K562 (cell line): ENCODE measurements around the gene COQ5. TPM values are rescaled to one million over a fixed set of nuclear protein-coding genes. Genes with fewer than 3 reads are reported as not detected.

ENCODE experiments used
- BCLAF1 ChIP-seq, 2 experiments: fragments of 450-650 bp in 1 of 2; IDR thresholded peaks; 2 replicates each; pipeline ENCODE4 v1.6.1; 2011 to 2017; ENCODE audit warnings: low read depth in 2 of 2, antibody characterized with exemption in 1 of 2, borderline replicate concordance in 1 of 2, low read length in 1 of 2, mild to moderate bottlenecking in 1 of 2, mixed read lengths in 1 of 2; ENCODE audit not compliant: control insufficient read depth in 1 of 2
- COPS2 ChIP-seq: fragments of 450-650 bp; conservative IDR thresholded peaks from 2 replicates; pipeline ENCODE4 v1.6.1; 2016; ENCODE audit warnings: mild to moderate bottlenecking, moderate library complexity
- CREB3L1 ChIP-seq: fragments of 450-650 bp; IDR thresholded peaks from 2 replicates; pipeline ENCODE4 v1.6.1; 2014; ENCODE audit warnings: low read depth, mild to moderate bottlenecking, moderate library complexity, borderline replicate concordance
- FOSL1 ChIP-seq: fragments of 200-800 bp; sonication (Bioruptor generic); conservative IDR thresholded peaks from 2 replicates; pipeline ENCODE4 v1.6.1; 2016; ENCODE audit warnings: missing genetic modification characterization, missing compliant biosample characterization
- HDAC2 ChIP-seq: fragments of 450-650 bp; IDR thresholded peaks from 2 replicates; pipeline ENCODE4 v1.6.1; 2016; ENCODE audit warnings: mild to moderate bottlenecking
- HMBOX1 ChIP-seq: sonication (generic); IDR thresholded peaks from 2 replicates; pipeline ENCODE4 v1.6.1; 2016
- KDM4B ChIP-seq, 2 experiments: fragments of 450-650 bp in 1 of 2; sonication (generic) in 1 of 2; IDR thresholded peaks; 2 replicates each; pipeline ENCODE4 v1.6.1; 2016 to 2017; ENCODE audit warnings: borderline replicate concordance in 2 of 2, antibody characterized with exemption in 1 of 2, low read depth in 1 of 2, mild to moderate bottlenecking in 1 of 2
- MCM3 ChIP-seq: fragments of 450-650 bp; IDR thresholded peaks from 2 replicates; pipeline ENCODE4 v1.6.1; 2016
- MEF2D ChIP-seq: conservative IDR thresholded peaks from 2 replicates; pipeline ENCODE4 v1.6.1; 2016; ENCODE audit warnings: low read depth, missing genetic modification characterization, missing compliant biosample characterization
- SP2 ChIP-seq: IDR thresholded peaks from 2 replicates; pipeline ENCODE4 v1.6.1; 2011; ENCODE audit warnings: mild to moderate bottlenecking, low read depth, low read length, moderate library complexity; ENCODE audit not compliant: poor library complexity, severe bottlenecking; ENCODE audit errors: extremely low read depth
- ZMIZ1 ChIP-seq, 2 experiments: fragments of 150-350 bp in 1 of 2; IDR thresholded peaks; 2 replicates each; pipeline ENCODE4 v1.6.1; 2012 to 2016; ENCODE audit warnings: low read depth in 2 of 2, low read length in 2 of 2, mild to moderate bottlenecking in 1 of 2, moderate library complexity in 1 of 2
- polyA plus RNA-seq, 8 experiments: library from polyadenylated mRNA; depleted of rRNA in 4 of 8; stranded (reverse) in 5 of 8; unstranded in 3 of 8; fragments of >200 nt; fragmentation: Nextera tagmentation in 2 of 8; fragmentation: Illumina TruSeq in 1 of 8; extraction: Ambion mirVana in 2 of 8; extraction: Trizol in 1 of 8; gene quantifications; 2 replicates each; pipeline versions ENCODE4 v1.2.1 to v1.2.3, GENCODE V29; 2011 to 2014; ENCODE audit warnings: inconsistent platforms in 1 of 8, missing spikeins in 1 of 8
- total RNA-seq, 7 experiments: library from RNA; depleted of rRNA in 6 of 7; stranded (reverse); fragments of >200 nt in 6 of 7; fragmentation: Illumina TruSeq in 2 of 7; extraction: Trizol in 2 of 7; gene quantifications; 2 replicates each; pipeline versions ENCODE4 v1.2.1 to v1.2.3, GENCODE V29; 2011 to 2021; ENCODE audit warnings: low replicate concordance in 1 of 7
- TF ChIP-seq, protein P1 (sequence below), 2 experiments: fragments of 450-650 bp in 1 of 2; sonication (generic) in 1 of 2; formaldehyde crosslinking; conservative IDR thresholded peaks; 2 replicates each; pipeline versions ENCODE4 v1.4.0 to v1.8.1; 2020 to 2022; ENCODE audit warnings: mild to moderate bottlenecking in 1 of 2, missing genetic modification reagents in 1 of 2

The COQ5 gene
- total and polyA plus RNA-seq, 9 of the 15 experiments (the other 6 are each of a cell fraction or from before 2014, with no cell fraction given) = 19.2 to 59.7 (median 30.4) TPM

DNA sequence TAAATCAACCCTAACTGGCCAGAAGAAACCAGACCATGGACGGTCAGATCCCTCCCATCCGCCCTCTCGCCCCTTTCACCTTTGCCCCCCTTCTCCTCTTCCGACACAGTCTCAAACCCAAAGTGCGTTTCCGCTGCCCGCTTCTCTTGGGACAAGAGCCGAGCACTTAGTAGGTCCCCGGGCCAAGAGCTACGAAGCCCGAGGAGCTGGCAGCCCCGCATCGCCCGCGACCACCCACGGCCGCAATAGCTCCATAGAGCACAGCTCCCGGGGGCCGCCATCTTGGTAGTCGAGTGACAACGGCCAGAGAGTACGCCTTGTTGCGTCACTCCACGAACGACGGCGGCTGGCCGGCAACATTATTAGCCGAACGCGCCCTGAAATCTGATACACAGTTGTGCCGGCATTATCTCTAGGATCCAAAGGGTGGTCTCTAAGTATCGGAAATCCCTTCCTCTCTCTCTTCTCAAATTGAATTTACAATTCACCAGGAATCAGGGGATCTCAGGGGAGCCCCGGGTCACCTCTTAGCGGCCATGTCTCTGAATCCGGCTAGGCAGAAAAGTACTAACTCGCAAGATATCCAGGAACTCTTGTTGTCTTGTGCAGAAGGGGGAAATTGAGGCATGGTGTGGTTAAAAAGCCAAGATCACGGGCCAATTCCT is at the start of gene COQ5 (continued):
- no peak for TF ChIP-seq BCLAF1 (IDR thresholded peaks at IDR 0.05; ENCODE audit: borderline replicate concordance in 1 of 2, control insufficient read depth in 1 of 2, low read depth in 2 of 2, low read length in 1 of 2)
- TF ChIP-seq COPS2 = no peak
- TF ChIP-seq MCM3 = no peak
- peak; percentile 67; the same call in 1 of the 2 replicates for TF ChIP-seq HDAC2
- TF ChIP-seq KDM4B (IDR thresholded peaks at IDR 0.05; ENCODE audit: borderline replicate concordance in 2 of 2, low read depth in 1 of 2) = no peak; a peak in 1 of 4 replicates
- 0 out of 2 replicates have a peak, but pooled peaks have one; percentile 34 for TF ChIP-seq FOSL1 (tag)
- TF ChIP-seq SP2 = no peak
- peak in 1 of 2 experiments; percentile 21; a peak in 1 of 4 replicates for TF ChIP-seq ZMIZ1 (IDR thresholded peaks at IDR 0.05; ENCODE audit: low read depth in 2 of 2, low read length in 2 of 2)
- TF ChIP-seq, protein P1, sequence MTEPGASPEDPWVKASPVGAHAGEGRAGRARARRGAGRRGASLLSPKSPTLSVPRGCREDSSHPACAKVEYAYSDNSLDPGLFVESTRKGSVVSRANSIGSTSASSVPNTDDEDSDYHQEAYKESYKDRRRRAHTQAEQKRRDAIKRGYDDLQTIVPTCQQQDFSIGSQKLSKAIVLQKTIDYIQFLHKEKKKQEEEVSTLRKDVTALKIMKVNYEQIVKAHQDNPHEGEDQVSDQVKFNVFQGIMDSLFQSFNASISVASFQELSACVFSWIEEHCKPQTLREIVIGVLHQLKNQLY (CRISPR knock-in tag; conservative IDR thresholded peaks at IDR 0.05) = no peak
- 0 out of 2 replicates have a peak, but pooled peaks have one; percentile 57 for TF ChIP-seq CREB3L1
- no peak; the same call in 1 of the 2 replicates for TF ChIP-seq MEF2D (tag)
- 0 out of 2 replicates have a peak, but pooled peaks have one; percentile 12 for TF ChIP-seq HMBOX1
